Mammary epithelial cell (primary cell): ENCODE measurements around the gene FARS2.

Experiments
- CTCF ChIP-seq, 2 donors: IDR thresholded peaks in 1 of 2; conservative IDR thresholded peaks in 1 of 2; 2 replicates each; pipeline ENCODE4 v1.5.1; 2011 to 2012; ENCODE audit warnings: inconsistent platforms in 2 of 2, low read length in 2 of 2, mild to moderate bottlenecking in 2 of 2, control low read depth in 1 of 2, low read depth in 1 of 2; ENCODE audit not compliant: insufficient read depth in 1 of 2; ENCODE audit errors: extremely low read depth in 1 of 2
- EZH2 ChIP-seq: IDR thresholded peaks from 2 replicates; pipeline ENCODE4 v1.6.1; 2012; ENCODE audit warnings: low read length, inconsistent platforms, borderline replicate concordance

- TF ChIP-seq CTCF (conservative IDR thresholded peaks at IDR 0.05 in 1 of 2, IDR thresholded peaks at IDR 0.05 in 1 of 2; ENCODE audit: extremely low read depth in 1 of 2, insufficient read depth in 1 of 2, low read depth in 1 of 2, low read length in 2 of 2) (no peak), EZH2 (no peak)
Observed at GRCh38 chr6:5315881-5316280, 54.6 kb downstream of the FARS2 start.
